OCI-LY1 (cell line): ENCODE measurements around the gene CRTC1.

Experiments
- H2AFZ ChIP-seq: fragments of 200-600 bp; sonication (generic), shearing (Covaris generic); 2 replicates; pipeline ENCODE4 v1.6.0; 2014; ENCODE audit warnings: antibody characterized with exemption, mild to moderate bottlenecking, low read length
- H3F3A ChIP-seq: fragments of 200-600 bp; sonication (generic), shearing (Covaris generic); 2 replicates; pipeline ENCODE4 v1.6.0; 2014; ENCODE audit warnings: mild to moderate bottlenecking, antibody characterized with exemption, low read length, moderate library complexity; ENCODE audit not compliant: insufficient read depth
- H3K27ac ChIP-seq: fragments of 200-600 bp; sonication (generic); 2 replicates; pipeline ENCODE4 v1.5.1; 2014; ENCODE audit warnings: low read length, mixed run types, mild to moderate bottlenecking, low read depth; ENCODE audit not compliant: poor library complexity, severe bottlenecking
- H3K27me3 ChIP-seq: fragments of 200-600 bp; sonication (generic); 2 replicates; pipeline ENCODE4 v1.6.0; 2014; ENCODE audit warnings: antibody characterized with exemption, mild to moderate bottlenecking, low read length, moderate library complexity; ENCODE audit not compliant: insufficient read depth
- H3K36me3 ChIP-seq: fragments of 200-600 bp; sonication (generic); 2 replicates; pipeline ENCODE4 v1.6.1; 2014; ENCODE audit warnings: mild to moderate bottlenecking, antibody characterized with exemption, low read length, moderate library complexity, mixed read lengths; ENCODE audit not compliant: insufficient read depth
- H3K4me1 ChIP-seq: fragments of 200-600 bp; sonication (generic); 2 replicates; pipeline ENCODE4 v1.5.1; 2014; ENCODE audit warnings: mild to moderate bottlenecking, low read length, moderate library complexity; ENCODE audit not compliant: insufficient read depth, severe bottlenecking
- H3K4me2 ChIP-seq: fragments of 200-600 bp; sonication (generic), shearing (Covaris generic); 2 replicates; pipeline ENCODE4 v1.6.1; 2014; ENCODE audit warnings: low read length
- H3K4me3 ChIP-seq: fragments of 200-600 bp; sonication (generic); 2 replicates; pipeline ENCODE4 v1.5.1; 2014; ENCODE audit warnings: low read length, low read depth, mild to moderate bottlenecking, mixed read lengths; ENCODE audit not compliant: poor library complexity, severe bottlenecking
- H3K79me2 ChIP-seq: fragments of 200-600 bp; shearing (Covaris generic); 2 replicates; pipeline ENCODE4 v1.6.1; 2016; ENCODE audit warnings: mixed run types, low read length, mixed read lengths; ENCODE audit not compliant: insufficient read depth
- H3K9ac ChIP-seq: fragments of 200-600 bp; sonication (generic), shearing (Covaris generic); 2 replicates; pipeline ENCODE4 v1.6.1; 2014; ENCODE audit warnings: mild to moderate bottlenecking, low read length, mixed read lengths
- H3K9me2 ChIP-seq: fragments of 200-600 bp; sonication (generic), shearing (Covaris generic); 2 replicates; pipeline ENCODE4 v1.6.1; 2014; ENCODE audit warnings: low read depth, mild to moderate bottlenecking, low read length, mixed read lengths
- H3K9me3 ChIP-seq: fragments of 200-600 bp; shearing (Covaris generic); 2 replicates; pipeline ENCODE4 v1.6.1; 2014; ENCODE audit warnings: low read length, mixed read lengths
- H4K20me1 ChIP-seq: fragments of 200-600 bp; sonication (generic), shearing (Covaris generic); 2 replicates; pipeline ENCODE4 v1.6.0; 2016; ENCODE audit warnings: mild to moderate bottlenecking, low read length; ENCODE audit not compliant: insufficient read depth
- EZH2 ChIP-seq: fragments of 200-600 bp; sonication (generic), shearing (Covaris generic); IDR thresholded peaks from 2 replicates; pipeline ENCODE4 v1.8.0; 2017; ENCODE audit warnings: borderline replicate concordance, mixed run types, mild to moderate bottlenecking, antibody characterized with exemption, low read length, moderate library complexity, mixed read lengths
- TF ChIP-seq, protein P1 (sequence below): fragments of 200-600 bp; sonication (generic), shearing (Covaris generic); IDR thresholded peaks from 2 replicates; pipeline ENCODE4 v1.5.1; 2017; ENCODE audit warnings: mild to moderate bottlenecking, antibody characterized with exemption, low read length, moderate library complexity, mixed read lengths

Gene CRTC1

DNA sequence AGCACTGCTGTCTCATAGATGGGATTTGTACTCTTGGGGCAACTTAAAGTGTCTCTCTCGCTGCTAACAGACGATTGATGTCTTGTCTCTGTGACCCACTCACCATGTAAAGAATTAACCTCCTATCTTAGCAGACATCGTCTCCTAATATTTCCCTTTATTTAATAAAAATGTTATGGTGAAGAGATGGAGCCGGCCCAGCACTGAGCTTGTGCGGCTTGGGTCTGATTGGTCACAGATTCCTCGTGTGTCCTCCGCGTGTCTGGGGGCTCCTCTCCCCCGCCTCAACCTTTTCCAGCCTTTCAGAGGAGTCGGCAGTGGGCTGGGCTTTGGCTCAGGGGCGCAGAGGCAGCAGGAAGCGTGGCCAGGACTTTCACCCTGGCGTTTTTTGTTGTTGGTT is 13.2 kb upstream of the CRTC1 start:
- Histone ChIP-seq H2AFZ (no peak overlapping the region), H3K9me2 (no peaks in the 10 kb centered on the region), H3K4me2 (no peak overlapping the region), H4K20me1 (no peaks in the 10 kb centered on the region), H3K27ac (no peak overlapping the region), H3K4me3 (no peak overlapping the region), H3K79me2 (no peaks in the 10 kb centered on the region), H3K9me3 (no peaks in the 10 kb centered on the region), H3K27me3 (peaks cover under 1% of the 10 kb centered on the region; the same call in 1 of the 2 replicates), H3K36me3 (no peaks in the 10 kb centered on the region), H3F3A (no peaks in the 10 kb centered on the region), H3K9ac (no peak overlapping the region), H3K4me1 (no peaks in the 10 kb centered on the region)
- TF ChIP-seq, protein P1, sequence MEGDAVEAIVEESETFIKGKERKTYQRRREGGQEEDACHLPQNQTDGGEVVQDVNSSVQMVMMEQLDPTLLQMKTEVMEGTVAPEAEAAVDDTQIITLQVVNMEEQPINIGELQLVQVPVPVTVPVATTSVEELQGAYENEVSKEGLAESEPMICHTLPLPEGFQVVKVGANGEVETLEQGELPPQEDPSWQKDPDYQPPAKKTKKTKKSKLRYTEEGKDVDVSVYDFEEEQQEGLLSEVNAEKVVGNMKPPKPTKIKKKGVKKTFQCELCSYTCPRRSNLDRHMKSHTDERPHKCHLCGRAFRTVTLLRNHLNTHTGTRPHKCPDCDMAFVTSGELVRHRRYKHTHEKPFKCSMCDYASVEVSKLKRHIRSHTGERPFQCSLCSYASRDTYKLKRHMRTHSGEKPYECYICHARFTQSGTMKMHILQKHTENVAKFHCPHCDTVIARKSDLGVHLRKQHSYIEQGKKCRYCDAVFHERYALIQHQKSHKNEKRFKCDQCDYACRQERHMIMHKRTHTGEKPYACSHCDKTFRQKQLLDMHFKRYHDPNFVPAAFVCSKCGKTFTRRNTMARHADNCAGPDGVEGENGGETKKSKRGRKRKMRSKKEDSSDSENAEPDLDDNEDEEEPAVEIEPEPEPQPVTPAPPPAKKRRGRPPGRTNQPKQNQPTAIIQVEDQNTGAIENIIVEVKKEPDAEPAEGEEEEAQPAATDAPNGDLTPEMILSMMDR: no peak
- TF ChIP-seq EZH2: no peak

DNA sequence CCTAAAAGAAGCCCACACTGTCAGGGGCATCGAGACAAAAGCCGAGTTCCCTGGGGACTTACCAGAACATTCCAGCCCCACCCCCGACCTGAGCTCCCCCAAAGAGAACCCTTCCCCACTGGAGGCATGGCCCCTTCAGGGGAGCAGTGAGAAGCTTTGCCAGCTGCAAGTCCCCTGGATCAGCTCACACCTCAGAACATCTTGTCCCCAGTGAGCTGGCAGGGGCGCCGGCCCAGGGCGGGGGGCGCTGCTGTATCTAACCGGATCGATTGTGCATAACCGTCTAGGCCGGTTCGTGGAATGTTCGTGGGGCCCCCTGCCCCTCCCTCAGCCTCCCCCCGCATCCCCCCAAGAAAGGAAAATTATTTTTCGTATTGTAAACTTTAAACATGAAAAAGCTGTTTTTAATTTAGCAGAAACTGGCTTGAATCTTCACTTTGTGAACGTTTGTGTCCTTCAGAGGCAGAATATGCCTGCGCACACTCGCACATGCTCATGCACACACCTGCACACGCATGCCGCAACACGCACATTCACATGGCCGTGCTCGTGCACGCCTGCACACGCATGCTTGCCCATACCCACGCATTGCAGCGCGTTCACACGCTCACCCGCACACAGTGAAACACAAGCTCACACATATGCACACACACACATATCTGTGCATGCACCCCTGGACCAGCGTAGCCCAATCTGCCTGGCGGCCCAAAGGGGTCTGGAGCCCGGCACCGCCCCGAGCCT is 12.0 kb upstream of the CRTC1 start:
- Histone ChIP-seq H3K4me2 (no peak overlapping the region), H3K36me3 (no peaks in the 10 kb centered on the region), H3K4me3 (no peak overlapping the region), H3K27ac (no peak overlapping the region), H3K9me3 (no peaks in the 10 kb centered on the region), H4K20me1 (no peaks in the 10 kb centered on the region), H3K9ac (no peak overlapping the region), H3K4me1 (no peaks in the 10 kb centered on the region), H3K27me3 (peaks cover 7% of the 10 kb centered on the region; the same call in 1 of the 2 replicates), H3F3A (no peaks in the 10 kb centered on the region), H2AFZ (no peak overlapping the region), H3K9me2 (no peaks in the 10 kb centered on the region), H3K79me2 (no peaks in the 10 kb centered on the region)
- TF ChIP-seq, protein P1: no peak
- no peak for TF ChIP-seq EZH2

DNA sequence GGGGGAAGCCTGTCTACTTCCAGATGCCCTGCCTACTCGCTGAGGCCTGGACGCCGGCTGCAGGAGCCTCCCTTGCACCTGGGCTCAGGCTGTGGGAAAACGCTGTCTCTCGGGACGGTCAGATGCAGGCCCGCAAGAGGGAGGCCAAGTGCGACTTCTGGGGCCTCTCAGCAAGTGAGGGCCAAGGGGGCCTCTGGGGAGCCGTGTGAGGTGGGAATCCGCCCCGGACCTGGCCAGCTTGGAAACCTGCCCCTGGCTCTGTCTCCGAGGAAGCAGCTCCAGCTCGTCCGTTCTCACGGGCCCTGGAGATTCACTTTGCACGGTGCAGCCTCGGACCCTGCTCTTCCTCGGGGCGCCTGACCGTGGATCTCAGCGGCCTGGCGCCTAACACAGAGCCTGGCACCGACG is 11.4 kb upstream of the CRTC1 start:
- TF ChIP-seq, protein P1: no peak
- no peak for TF ChIP-seq EZH2
- Histone ChIP-seq H2AFZ (no peak overlapping the region), H3K79me2 (no peaks in the 10 kb centered on the region), H3K9me3 (no peaks in the 10 kb centered on the region), H3K4me2 (no peak overlapping the region), H4K20me1 (no peaks in the 10 kb centered on the region), H3K9me2 (no peaks in the 10 kb centered on the region), H3K36me3 (no peaks in the 10 kb centered on the region), H3K27me3 (peaks cover 7% of the 10 kb centered on the region; the same call in 1 of the 2 replicates), H3K4me3 (no peak overlapping the region), H3K27ac (no peak overlapping the region), H3F3A (no peaks in the 10 kb centered on the region), H3K4me1 (no peaks in the 10 kb centered on the region), H3K9ac (no peak overlapping the region)
